K562 (cell line): ENCODE results near the gene MACROD2. TPM values are rescaled to one million over a fixed set of nuclear protein-coding genes. Genes with fewer than 3 reads are reported as not detected.

Experiments used
- ATAC-seq: fragments of 200-7000 bp; cut with Tn5 transposase; 3 replicates; pipeline ENCODE4 v1.9.1; 2020; ENCODE audit warnings: moderate library complexity
- BruUV-seq: library from RNA; stranded (reverse); fragments of 400-500 nt; replicated peaks from 2 replicates; lab custom pipeline; 2021; lab: Mats Ljungman, UMichigan
- CTCF ChIA-PET: fragments of 300-600 bp; formaldehyde crosslinking; extraction: SDS; loops from one replicate; lab custom pipeline; 2021; ENCODE audit warnings: low intra/inter-chr PET ratio; lab: Yijun Ruan, JAX
- POLR2A ChIA-PET: fragments of 300-600, 350-650 bp; sonication (Branson Sonifier 250); formaldehyde crosslinking; extraction: SDS; loops from one replicate; lab custom pipeline; 2021; ENCODE audit warnings: antibody characterized with exemption, inconsistent platforms; lab: Yijun Ruan, JAX
- DNase-seq, 4 experiments: peaks; one replicate each; pipeline versions ENCODE4 v3.0.0 to v3.0.0-alpha.2; 2011 to 2018; ENCODE audit warnings: low spot score in 3 of 4, mixed read lengths in 3 of 4; ENCODE audit errors: extremely low read depth in 1 of 4
- FAIRE-seq: peaks from 2 replicates; lab custom pipeline; 2011; peaks lifted over from hg19 to GRCh38; lab: Jason Lieb, UNC
- H2AFZ ChIP-seq: 2 replicates; pipeline ENCODE4 v1.6.0; 2011; ENCODE audit warnings: low read depth, low read length, control low read depth, inconsistent platforms
- H3K27ac ChIP-seq: fragments of 200-600 bp; 3 replicates; pipeline ENCODE4 v1.8.0; 2011; ENCODE audit warnings: low read depth, mild to moderate bottlenecking, control low read depth, inconsistent platforms, low read length, moderate library complexity, mixed read lengths; ENCODE audit errors: extremely low read depth
- H3K27me3 ChIP-seq, 2 experiments: fragments of 300-600 bp in 1 of 2; 2 replicates in 1 of 2; 3 replicates in 1 of 2; pipeline versions ENCODE4 v1.6.0 to v1.8.0; 2011; ENCODE audit warnings: inconsistent platforms in 2 of 2, low read length in 2 of 2, mild to moderate bottlenecking in 1 of 2, mixed read lengths in 1 of 2, moderate library complexity in 1 of 2; ENCODE audit not compliant: control insufficient read depth in 2 of 2, insufficient read depth in 2 of 2
- H3K36me3 ChIP-seq: fragments of 300-600 bp; 3 replicates; pipeline ENCODE4 v1.8.0; 2011; ENCODE audit warnings: mild to moderate bottlenecking, low read length, inconsistent platforms; ENCODE audit not compliant: control insufficient read depth, insufficient read depth
- H3K4me1 ChIP-seq, 2 experiments: fragments of 200-600 bp in 1 of 2; replicated peaks in 1 of 2; 2 replicates in 1 of 2; 3 replicates in 1 of 2; pipeline versions ENCODE4 v1.5.1 to v1.8.0; 2011; ENCODE audit warnings: inconsistent platforms in 2 of 2, low read length in 2 of 2, mild to moderate bottlenecking in 1 of 2, mixed read lengths in 1 of 2, moderate library complexity in 1 of 2; ENCODE audit not compliant: control insufficient read depth in 2 of 2, insufficient read depth in 2 of 2
- H3K4me2 ChIP-seq: 2 replicates; pipeline ENCODE4 v1.6.1; 2011; ENCODE audit warnings: low read length, control low read depth, inconsistent platforms, mixed read lengths; ENCODE audit not compliant: insufficient read depth
- H3K4me3 ChIP-seq: fragments of 200-600 bp; sonication (generic), shearing (Covaris generic); 2 replicates; pipeline ENCODE4 v1.5.1; 2016; ENCODE audit warnings: control low read depth, inconsistent platforms
- H3K79me2 ChIP-seq: fragments of 200-600 bp; 3 replicates; pipeline ENCODE4 v1.8.0; 2011; ENCODE audit warnings: low read length, inconsistent platforms; ENCODE audit not compliant: control insufficient read depth, insufficient read depth
- H3K9ac ChIP-seq, 2 experiments: 2 replicates each; pipeline versions ENCODE4 v1.6.0 to v1.6.1; 2011; ENCODE audit warnings: low read depth in 2 of 2, low read length in 2 of 2, control low read depth in 1 of 2, inconsistent platforms in 1 of 2, mild to moderate bottlenecking in 1 of 2, mixed read lengths in 1 of 2; ENCODE audit not compliant: insufficient read depth in 1 of 2
- H3K9me1 ChIP-seq: one replicate; pipeline ENCODE4 v1.6.0; 2011; ENCODE audit warnings: inconsistent platforms, mild to moderate bottlenecking, low read length, moderate library complexity; ENCODE audit not compliant: control insufficient read depth, insufficient read depth
- H3K9me3 ChIP-seq: replicated peaks from 2 replicates; pipeline ENCODE4 v1.5.1; 2011; ENCODE audit warnings: low read depth, low read length, inconsistent platforms; ENCODE audit not compliant: control insufficient read depth, insufficient read depth
- H4K20me1 ChIP-seq: replicated peaks from 2 replicates; pipeline ENCODE4 v1.6.1; 2011; ENCODE audit warnings: low read length, inconsistent platforms, mixed read lengths; ENCODE audit not compliant: control insufficient read depth, insufficient read depth
- ASH1L ChIP-seq: fragments of 450-650 bp; IDR thresholded peaks from 2 replicates; pipeline ENCODE4 v1.6.1; 2018; ENCODE audit warnings: borderline replicate concordance, mild to moderate bottlenecking, low read depth; ENCODE audit not compliant: partially characterized antibody
- BRCA1 ChIP-seq, 2 experiments: fragments of 450-650 bp in 1 of 2; sonication (generic) in 1 of 2; formaldehyde crosslinking in 1 of 2; IDR thresholded peaks; 2 replicates each; pipeline versions ENCODE4 v1.5.0 to v1.6.1; 2017 to 2020; ENCODE audit warnings: mild to moderate bottlenecking in 1 of 2, missing genetic modification reagents in 1 of 2
- CBX1 ChIP-seq: sonication (generic); IDR thresholded peaks from 2 replicates; pipeline ENCODE4 v1.6.1; 2016; ENCODE audit warnings: antibody characterized with exemption, low read depth, mild to moderate bottlenecking
- DLX4 ChIP-seq: fragments of 250-450 bp; sonication (Bioruptor Pico); IDR thresholded peaks from 2 replicates; pipeline ENCODE4 v1.6.1; 2021; ENCODE audit warnings: mild to moderate bottlenecking
- HES1 ChIP-seq: fragments of 450-650 bp; IDR thresholded peaks from 2 replicates; pipeline ENCODE4 v1.6.1; 2016; ENCODE audit warnings: low read depth, mild to moderate bottlenecking, moderate library complexity
- KDM5B ChIP-seq: fragments of 200-600 bp; sonication (generic); IDR thresholded peaks from 2 replicates; pipeline ENCODE4 v1.6.1; 2012; ENCODE audit warnings: low read depth, mild to moderate bottlenecking, moderate library complexity, low read length, control low read depth, inconsistent platforms; ENCODE audit not compliant: insufficient replicate concordance
- MTA2 ChIP-seq: fragments of 450-650 bp; IDR thresholded peaks from 2 replicates; pipeline ENCODE4 v1.6.1; 2016; ENCODE audit warnings: low read depth
- NCOA4 ChIP-seq: fragments of 450-650 bp; IDR thresholded peaks from 2 replicates; pipeline ENCODE4 v1.6.1; 2018; ENCODE audit warnings: mild to moderate bottlenecking; ENCODE audit not compliant: partially characterized antibody
- NCOA6 ChIP-seq: fragments of 450-650 bp; IDR thresholded peaks from 2 replicates; pipeline ENCODE4 v1.6.1; 2017; ENCODE audit warnings: mild to moderate bottlenecking
- OTX1 ChIP-seq: fragments of 450-650 bp; formaldehyde crosslinking; IDR thresholded peaks from 2 replicates; pipeline ENCODE4 v1.4.0; 2022; ENCODE audit warnings: mild to moderate bottlenecking
- POLR2AphosphoS5 ChIP-seq: IDR thresholded peaks from 2 replicates; pipeline ENCODE4 v1.6.1; 2011; ENCODE audit warnings: mild to moderate bottlenecking, low read depth, low read length, moderate library complexity; ENCODE audit not compliant: control insufficient read depth, insufficient read depth
- SFPQ ChIP-seq: fragments of 200-400 bp; formaldehyde crosslinking; IDR thresholded peaks from 2 replicates; pipeline ENCODE4 v1.6.1; 2017; ENCODE audit warnings: mild to moderate bottlenecking, low read depth, low read length, moderate library complexity
- TEAD2 ChIP-seq: fragments of 450-650 bp; IDR thresholded peaks from 2 replicates; pipeline ENCODE4 v1.6.1; 2016; ENCODE audit warnings: missing genetic modification characterization, control low read depth, missing compliant biosample characterization
- ZNF184 ChIP-seq: sonication (generic); formaldehyde crosslinking; IDR thresholded peaks from 2 replicates; pipeline ENCODE4 v1.5.0; 2020; ENCODE audit warnings: missing genetic modification reagents
- ZNF232 ChIP-seq: sonication (generic); formaldehyde crosslinking; IDR thresholded peaks from 2 replicates; pipeline ENCODE4 v1.8.0; 2022; ENCODE audit warnings: mild to moderate bottlenecking, missing genetic modification reagents
- ZNF398 ChIP-seq: fragments of 250-450 bp; sonication (Bioruptor Pico); IDR thresholded peaks from 2 replicates; pipeline ENCODE4 v1.8.0; 2021; ENCODE audit warnings: moderate library complexity, mild to moderate bottlenecking, inconsistent platforms
- ZNF668 ChIP-seq: fragments of 250-450 bp; sonication (Bioruptor Pico); IDR thresholded peaks from 2 replicates; pipeline ENCODE4 v1.8.0; 2022; ENCODE audit warnings: mild to moderate bottlenecking, inconsistent platforms
- ZNF764 ChIP-seq: fragments of 250-450 bp; sonication (Bioruptor Pico); IDR thresholded peaks from 2 replicates; pipeline ENCODE4 v1.4.0; 2020; ENCODE audit warnings: low read depth, mild to moderate bottlenecking, moderate library complexity
- WGBS: fragments of 100-300 bp; shearing (Covaris generic); methylation state at CpG from one replicate; pipeline ENCODE4 v1.1.6; 2016; ENCODE audit warnings: low coverage, mixed read lengths; ENCODE audit not compliant: insufficient coverage; ENCODE audit errors: missing lambda C conversion rate; 5-methylcytosine and 5-hydroxymethylcytosine counted together
- in situ Hi-C: fragments of 300-500 bp; cut with MboI; formaldehyde crosslinking; loops from 4 replicates; pipeline ENCODE4 v1.15.0; 2018; ENCODE audit warnings: inconsistent platforms, mixed read lengths
- intact Hi-C: fragments of 100-400 bp; cut with micrococcal nuclease; formaldehyde crosslinking; loops from 2 replicates; pipeline ENCODE4 v1.14.2; 2022
- polyA plus RNA-seq, 8 experiments: library from polyadenylated mRNA; depleted of rRNA in 4 of 8; stranded (reverse) in 5 of 8; unstranded in 3 of 8; fragments of >200 nt; fragmentation: Nextera tagmentation in 2 of 8; fragmentation: Illumina TruSeq in 1 of 8; extraction: Ambion mirVana in 2 of 8; extraction: Trizol in 1 of 8; gene quantifications; 2 replicates each; pipeline versions ENCODE4 v1.2.1 to v1.2.3, GENCODE V29; 2011 to 2014; ENCODE audit warnings: inconsistent platforms in 1 of 8, missing spikeins in 1 of 8
- total RNA-seq, 7 experiments: library from RNA; depleted of rRNA in 6 of 7; stranded (reverse); fragments of >200 nt in 6 of 7; fragmentation: Illumina TruSeq in 2 of 7; extraction: Trizol in 2 of 7; gene quantifications; 2 replicates each; pipeline versions ENCODE4 v1.2.1 to v1.2.3, GENCODE V29; 2011 to 2021; ENCODE audit warnings: low replicate concordance in 1 of 7

MACROD2 gene
- total and polyA plus RNA-seq, 9 of the 15 experiments (the other 6 are each of a cell fraction or from before 2014, with no cell fraction given) = not detected

GRCh38 chr20:14526891-14527290 is 531.6 kb downstream of the MACROD2 start:
- BruUV-seq = no TSS peak
- Histone ChIP-seq H3K36me3 (no peaks in the 10 kb centered on the region), H2AFZ (no peak overlapping the region), H3K4me2 (no peak overlapping the region), H3K9ac (no peak overlapping the region), H3K4me3 (no peak overlapping the region), H3K27me3 (no peaks in the 10 kb centered on the region), H3K9me1 (no peaks in the 10 kb centered on the region), H3K27ac (no peak overlapping the region), H4K20me1 (no peaks in the 10 kb centered on the region), H3K9me3 (no peaks in the 10 kb centered on the region), H3K4me1 (no peaks in the 10 kb centered on the region), H3K79me2 (no peaks in the 10 kb centered on the region)
- TF ChIP-seq ASH1L (no peak), MTA2 (no peak), POLR2AphosphoS5 (no peak), BRCA1 (IDR thresholded peaks at IDR 0.05) (no peak), BRCA1 (CRISPR knock-in tag; IDR thresholded peaks at IDR 0.05) (no peak), NCOA6 (no peak), CBX1 (no peak), ZNF184 (CRISPR knock-in tag) (no peak), ZNF764 (no peak), NCOA4 (no peak), KDM5B (no peak), TEAD2 (tag) (no peak), HES1 (no peak), SFPQ (no peak), DLX4 (CRISPR knock-in tag) (no peak), ZNF398 (CRISPR knock-in tag) (no peak), OTX1 (CRISPR knock-in tag) (no peak), ZNF668 (CRISPR knock-in tag) (no peak), ZNF232 (no peak)
- ATAC-seq (no peak), DNase-seq (no peak), FAIRE-seq (no peak)
- in situ Hi-C loops = no loop called here
- intact Hi-C loops = no loop called here
- CTCF ChIA-PET = no interaction called here
- 0% methylated on average over 4 of the region's 12 CpGs for WGBS
- POLR2A ChIA-PET = no interaction called here
